ENCODE data around the gene ONECUT1. TPM values are rescaled to one million over a fixed set of nuclear protein-coding genes. Genes with fewer than 3 reads are reported as not detected.

ONECUT1 gene
- total and polyA plus RNA-seq, 2 of the 8 experiments (the other 6 are each of a cell fraction or from before 2014, with no cell fraction given) = 0.65 to 6.4 TPM

DNA sequence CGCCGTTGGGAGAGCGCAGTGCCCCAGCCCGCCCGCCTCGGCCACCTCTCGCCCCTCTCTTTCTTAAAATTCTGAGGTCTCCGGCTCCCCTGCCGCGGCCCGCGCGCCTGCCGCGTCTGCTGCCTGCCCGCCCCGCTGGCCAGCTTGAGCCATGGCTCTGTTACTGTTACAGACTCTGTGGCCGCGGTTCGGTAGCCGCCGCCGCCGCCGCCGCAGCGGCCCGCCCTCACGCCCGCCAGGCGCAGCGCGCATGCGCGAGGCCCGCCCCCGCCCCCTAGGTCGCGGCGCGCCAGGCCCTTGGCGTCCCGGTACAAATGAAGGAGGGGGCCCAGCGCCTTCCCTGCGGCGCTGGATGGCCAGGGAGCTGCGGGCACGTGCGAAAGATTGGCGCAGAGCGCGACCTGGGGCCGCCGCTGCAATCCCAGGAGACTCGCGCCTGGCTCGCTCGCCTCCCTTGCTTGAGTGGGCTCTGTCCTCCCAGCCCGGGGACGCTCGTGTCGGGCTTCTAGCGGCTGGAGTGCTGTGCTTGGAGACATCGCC lies at the start of gene ONECUT1 (continued):
- TF ChIP-seq, protein P1, sequence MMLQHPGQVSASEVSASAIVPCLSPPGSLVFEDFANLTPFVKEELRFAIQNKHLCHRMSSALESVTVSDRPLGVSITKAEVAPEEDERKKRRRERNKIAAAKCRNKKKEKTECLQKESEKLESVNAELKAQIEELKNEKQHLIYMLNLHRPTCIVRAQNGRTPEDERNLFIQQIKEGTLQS (IDR thresholded peaks at IDR 0.05; ENCODE audit: insufficient read depth, low read depth, low read length) = no peak
- TF ChIP-seq SP1 (IDR thresholded peaks at IDR 0.05; ENCODE audit: low read depth, low read length) = no peak
- no peak for TF ChIP-seq ASH2L (IDR thresholded peaks at IDR 0.05; ENCODE audit: low read length)
- TF ChIP-seq E2F6 (IDR thresholded peaks at IDR 0.05) = peak; percentile 67
- no peak for TF ChIP-seq SP2 (IDR thresholded peaks at IDR 0.05; ENCODE audit: low read length)
- no peak for TF ChIP-seq POLR2A (IDR thresholded peaks at IDR 0.05; ENCODE audit: control extremely low read depth in 1 of 2, low read depth in 2 of 2, low read length in 2 of 2)
- TF ChIP-seq RBBP5 (IDR thresholded peaks at IDR 0.05; ENCODE audit: borderline replicate concordance, low read depth, low read length) = no peak
- TF ChIP-seq SIRT6 (IDR thresholded peaks at IDR 0.05; ENCODE audit: low read length) = no peak
- TF ChIP-seq CTBP2 (IDR thresholded peaks at IDR 0.05; ENCODE audit: borderline replicate concordance, insufficient read depth, insufficient read length, low read length) = no peak
- TF ChIP-seq USF2 (IDR thresholded peaks at IDR 0.05; ENCODE audit: low read length) = no peak
- TF ChIP-seq, protein P2, sequence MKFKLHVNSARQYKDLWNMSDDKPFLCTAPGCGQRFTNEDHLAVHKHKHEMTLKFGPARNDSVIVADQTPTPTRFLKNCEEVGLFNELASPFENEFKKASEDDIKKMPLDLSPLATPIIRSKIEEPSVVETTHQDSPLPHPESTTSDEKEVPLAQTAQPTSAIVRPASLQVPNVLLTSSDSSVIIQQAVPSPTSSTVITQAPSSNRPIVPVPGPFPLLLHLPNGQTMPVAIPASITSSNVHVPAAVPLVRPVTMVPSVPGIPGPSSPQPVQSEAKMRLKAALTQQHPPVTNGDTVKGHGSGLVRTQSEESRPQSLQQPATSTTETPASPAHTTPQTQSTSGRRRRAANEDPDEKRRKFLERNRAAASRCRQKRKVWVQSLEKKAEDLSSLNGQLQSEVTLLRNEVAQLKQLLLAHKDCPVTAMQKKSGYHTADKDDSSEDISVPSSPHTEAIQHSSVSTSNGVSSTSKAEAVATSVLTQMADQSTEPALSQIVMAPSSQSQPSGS (IDR thresholded peaks at IDR 0.05; ENCODE audit: low read length) = no peak
- no peak for TF ChIP-seq RFX5 (IDR thresholded peaks at IDR 0.05; ENCODE audit: borderline replicate concordance, low read depth, low read length)
- no peak for TF ChIP-seq RAD21 (IDR thresholded peaks at IDR 0.05 in 1 of 2, conservative IDR thresholded peaks at IDR 0.05 in 1 of 2; ENCODE audit: low read depth in 2 of 2, low read length in 2 of 2)
- TF ChIP-seq CREB1 (IDR thresholded peaks at IDR 0.05) = 0 out of 2 replicates have a peak, but pooled peaks have one; percentile 11
- no peak for TF ChIP-seq BCL11A (IDR thresholded peaks at IDR 0.05; ENCODE audit: low read depth in 2 of 2, low read length in 2 of 2)
- TF ChIP-seq SIN3A (conservative IDR thresholded peaks at IDR 0.05 in 1 of 2, IDR thresholded peaks at IDR 0.05 in 1 of 2; ENCODE audit: low read depth in 1 of 2, low read length in 2 of 2) = 0 out of 4 replicates have a peak, but pooled peaks of 1 of the 2 experiments have one; percentile 17
- no peak for TF ChIP-seq POLR2AphosphoS5 (IDR thresholded peaks at IDR 0.05; ENCODE audit: low read depth, low read length)
- no peak for TF ChIP-seq GABPA (IDR thresholded peaks at IDR 0.05; ENCODE audit: borderline replicate concordance, insufficient read depth, low read length)
